ENCODE data around the gene RPH3AL. TPM values are rescaled to one million over a fixed set of nuclear protein-coding genes. Genes with fewer than 3 reads are reported as not detected.

The RPH3AL gene
- total and polyA plus RNA-seq, 10 of the 15 experiments (the other 5 are each of a cell fraction or from before 2014, with no cell fraction given) = 0.04 to 1.2 (median 0.47) TPM; not detected in 2

DNA sequence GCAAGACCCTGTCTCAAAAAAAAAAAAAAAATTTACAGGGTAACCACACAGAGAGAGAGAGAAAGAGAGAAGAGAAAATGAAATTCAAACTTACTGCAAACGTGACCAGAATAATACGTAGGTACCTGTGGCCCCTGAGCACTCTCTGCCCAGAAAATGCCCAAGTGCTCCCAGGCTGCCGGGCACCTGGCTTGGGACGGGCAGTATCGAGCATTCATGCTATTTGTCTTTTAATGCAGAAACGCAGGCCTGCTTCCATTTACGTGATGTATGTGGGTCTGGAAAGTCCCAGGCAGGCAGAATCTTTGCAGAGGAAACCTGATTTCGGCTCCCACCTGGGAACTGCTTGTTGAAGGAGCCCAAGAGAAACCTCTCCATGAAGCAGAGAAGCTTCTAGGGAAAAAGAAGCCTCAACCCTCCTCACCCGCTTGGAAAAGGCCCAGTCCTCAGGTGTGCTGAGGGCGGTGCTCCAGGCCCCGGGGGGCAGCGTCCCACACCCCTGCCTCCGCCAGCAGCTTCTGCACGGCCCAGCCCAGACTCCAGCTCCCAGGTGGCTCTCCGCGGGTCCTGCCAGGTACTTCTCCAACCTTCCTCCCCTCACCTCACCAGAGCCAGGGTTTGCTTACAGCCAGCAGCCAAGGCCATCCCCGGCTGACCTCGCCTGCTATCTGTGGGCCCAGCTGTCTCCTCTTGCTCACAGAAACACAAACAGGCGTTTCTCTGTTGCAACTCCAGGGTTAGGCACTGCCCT, 14.0 kb downstream of the RPH3AL start:
- Histone ChIP-seq H3K36me3 (ENCODE audit: control insufficient read depth in 2 of 2, insufficient read depth in 2 of 2, low read length in 1 of 2) (no peaks in the 10 kb centered on the region), H3K9me3 (replicated peaks; ENCODE audit: control insufficient read depth, insufficient read depth, low read length) (no peaks in the 10 kb centered on the region; the same call in 2 of the 3 replicates), H3K27me3 (replicated peaks in 1 of 2; ENCODE audit: control insufficient read depth in 2 of 2, insufficient read depth in 2 of 2, low read length in 1 of 2) (no peaks in the 10 kb centered on the region; a peak in 1 of 4 replicates), H2AFZ (ENCODE audit: control insufficient read depth, low read depth, low read length) (no peak overlapping the region), H4K20me1 (ENCODE audit: control insufficient read depth, insufficient read depth) (no peaks in the 10 kb centered on the region), H3K4me1 (ENCODE audit: control insufficient read depth, insufficient read depth, low read length) (no peaks in the 10 kb centered on the region; the same call in 1 of the 2 replicates), H3K27ac (ENCODE audit: control insufficient read depth, insufficient read depth) (no peak overlapping the region), H3K4me2 (ENCODE audit: control insufficient read depth, insufficient read depth) (no peak overlapping the region), H3K9ac (ENCODE audit: control insufficient read depth, insufficient read depth, low read length) (no peak overlapping the region), H3K79me2 (ENCODE audit: control insufficient read depth, insufficient read depth, low read length) (no peaks in the 10 kb centered on the region), H3K4me3 (no peak overlapping the region)
- ATAC-seq (no peak), DNase-seq (ENCODE audit: low read depth, low spot score) (no peak), FAIRE-seq (no peak)
- WGBS (ENCODE audit: insufficient coverage, insufficient replicate concordance, low lambda C conversion rate, missing lambda C conversion rate) = 48% methylated on average over 19 of the region's 19 CpGs
- BruUV-seq (replicated peaks) = no TSS peak
- CTCF ChIA-PET = no interaction called here
- RAD21 ChIA-PET (ENCODE audit: unreplicated experiment) = no interaction called here
- SMC1A ChIA-PET (ENCODE audit: uncharacterized antibody, unreplicated experiment) = no interaction called here
- TF ChIP-seq ZNF622 (IDR thresholded peaks at IDR 0.05) (no peak), ATF7 (IDR thresholded peaks at IDR 0.05; ENCODE audit: low read depth) (no peak), RFX5 (IDR thresholded peaks at IDR 0.05; ENCODE audit: low read depth, low read length) (no peak), ESRRA (IDR thresholded peaks at IDR 0.05; ENCODE audit: low read length) (no peak), POLR2A (IDR thresholded peaks at IDR 0.05; ENCODE audit: low read depth, low read length) (no peak), PML (IDR thresholded peaks at IDR 0.05; ENCODE audit: low read length) (no peak), MTA3 (IDR thresholded peaks at IDR 0.05; ENCODE audit: borderline replicate concordance, low read length) (no peak), ZNF384 (IDR thresholded peaks at IDR 0.05; ENCODE audit: borderline replicate concordance, low read depth, low read length) (no peak)
- TF ChIP-seq, protein P1, sequence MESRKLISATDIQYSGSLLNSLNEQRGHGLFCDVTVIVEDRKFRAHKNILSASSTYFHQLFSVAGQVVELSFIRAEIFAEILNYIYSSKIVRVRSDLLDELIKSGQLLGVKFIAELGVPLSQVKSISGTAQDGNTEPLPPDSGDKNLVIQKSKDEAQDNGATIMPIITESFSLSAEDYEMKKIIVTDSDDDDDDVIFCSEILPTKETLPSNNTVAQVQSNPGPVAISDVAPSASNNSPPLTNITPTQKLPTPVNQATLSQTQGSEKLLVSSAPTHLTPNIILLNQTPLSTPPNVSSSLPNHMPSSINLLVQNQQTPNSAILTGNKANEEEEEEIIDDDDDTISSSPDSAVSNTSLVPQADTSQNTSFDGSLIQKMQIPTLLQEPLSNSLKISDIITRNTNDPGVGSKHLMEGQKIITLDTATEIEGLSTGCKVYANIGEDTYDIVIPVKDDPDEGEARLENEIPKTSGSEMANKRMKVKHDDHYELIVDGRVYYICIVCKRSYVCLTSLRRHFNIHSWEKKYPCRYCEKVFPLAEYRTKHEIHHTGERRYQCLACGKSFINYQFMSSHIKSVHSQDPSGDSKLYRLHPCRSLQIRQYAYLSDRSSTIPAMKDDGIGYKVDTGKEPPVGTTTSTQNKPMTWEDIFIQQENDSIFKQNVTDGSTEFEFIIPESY (IDR thresholded peaks at IDR 0.05) = no peak
- TF ChIP-seq, protein P2, sequence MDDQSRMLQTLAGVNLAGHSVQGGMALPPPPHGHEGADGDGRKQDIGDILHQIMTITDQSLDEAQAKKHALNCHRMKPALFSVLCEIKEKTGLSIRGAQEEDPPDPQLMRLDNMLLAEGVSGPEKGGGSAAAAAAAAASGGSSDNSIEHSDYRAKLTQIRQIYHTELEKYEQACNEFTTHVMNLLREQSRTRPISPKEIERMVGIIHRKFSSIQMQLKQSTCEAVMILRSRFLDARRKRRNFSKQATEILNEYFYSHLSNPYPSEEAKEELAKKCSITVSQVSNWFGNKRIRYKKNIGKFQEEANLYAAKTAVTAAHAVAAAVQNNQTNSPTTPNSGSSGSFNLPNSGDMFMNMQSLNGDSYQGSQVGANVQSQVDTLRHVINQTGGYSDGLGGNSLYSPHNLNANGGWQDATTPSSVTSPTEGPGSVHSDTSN (IDR thresholded peaks at IDR 0.05; ENCODE audit: insufficient replicate concordance, low read depth, low read length) = no peak
- TF ChIP-seq, protein P3, sequence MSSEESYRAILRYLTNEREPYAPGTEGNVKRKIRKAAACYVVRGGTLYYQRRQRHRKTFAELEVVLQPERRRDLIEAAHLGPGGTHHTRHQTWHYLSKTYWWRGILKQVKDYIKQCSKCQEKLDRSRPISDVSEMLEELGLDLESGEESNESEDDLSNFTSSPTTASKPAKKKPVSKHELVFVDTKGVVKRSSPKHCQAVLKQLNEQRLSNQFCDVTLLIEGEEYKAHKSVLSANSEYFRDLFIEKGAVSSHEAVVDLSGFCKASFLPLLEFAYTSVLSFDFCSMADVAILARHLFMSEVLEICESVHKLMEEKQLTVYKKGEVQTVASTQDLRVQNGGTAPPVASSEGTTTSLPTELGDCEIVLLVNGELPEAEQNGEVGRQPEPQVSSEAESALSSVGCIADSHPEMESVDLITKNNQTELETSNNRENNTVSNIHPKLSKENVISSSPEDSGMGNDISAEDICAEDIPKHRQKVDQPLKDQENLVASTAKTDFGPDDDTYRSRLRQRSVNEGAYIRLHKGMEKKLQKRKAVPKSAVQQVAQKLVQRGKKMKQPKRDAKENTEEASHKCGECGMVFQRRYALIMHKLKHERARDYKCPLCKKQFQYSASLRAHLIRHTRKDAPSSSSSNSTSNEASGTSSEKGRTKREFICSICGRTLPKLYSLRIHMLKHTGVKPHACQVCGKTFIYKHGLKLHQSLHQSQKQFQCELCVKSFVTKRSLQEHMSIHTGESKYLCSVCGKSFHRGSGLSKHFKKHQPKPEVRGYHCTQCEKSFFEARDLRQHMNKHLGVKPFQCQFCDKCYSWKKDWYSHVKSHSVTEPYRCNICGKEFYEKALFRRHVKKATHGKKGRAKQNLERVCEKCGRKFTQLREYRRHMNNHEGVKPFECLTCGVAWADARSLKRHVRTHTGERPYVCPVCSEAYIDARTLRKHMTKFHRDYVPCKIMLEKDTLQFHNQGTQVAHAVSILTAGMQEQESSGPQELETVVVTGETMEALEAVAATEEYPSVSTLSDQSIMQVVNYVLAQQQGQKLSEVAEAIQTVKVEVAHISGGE (CRISPR knock-in tag; IDR thresholded peaks at IDR 0.05) = no peak
- in situ Hi-C loops (cut with MboI) (no loop called here), intact Hi-C loops (cut with micrococcal nuclease; ENCODE audit: unreplicated experiment) (no loop called here)
- POLR2A ChIA-PET = no interaction called here
